ENCODE measurements around the gene PRR23E.

PRR23E gene

GRCh38 chr3:127185268-127185667 lies 7.7 kb upstream of the PRR23E start:
- DNase-seq (ENCODE audit: low spot score) = no peak

DNA sequence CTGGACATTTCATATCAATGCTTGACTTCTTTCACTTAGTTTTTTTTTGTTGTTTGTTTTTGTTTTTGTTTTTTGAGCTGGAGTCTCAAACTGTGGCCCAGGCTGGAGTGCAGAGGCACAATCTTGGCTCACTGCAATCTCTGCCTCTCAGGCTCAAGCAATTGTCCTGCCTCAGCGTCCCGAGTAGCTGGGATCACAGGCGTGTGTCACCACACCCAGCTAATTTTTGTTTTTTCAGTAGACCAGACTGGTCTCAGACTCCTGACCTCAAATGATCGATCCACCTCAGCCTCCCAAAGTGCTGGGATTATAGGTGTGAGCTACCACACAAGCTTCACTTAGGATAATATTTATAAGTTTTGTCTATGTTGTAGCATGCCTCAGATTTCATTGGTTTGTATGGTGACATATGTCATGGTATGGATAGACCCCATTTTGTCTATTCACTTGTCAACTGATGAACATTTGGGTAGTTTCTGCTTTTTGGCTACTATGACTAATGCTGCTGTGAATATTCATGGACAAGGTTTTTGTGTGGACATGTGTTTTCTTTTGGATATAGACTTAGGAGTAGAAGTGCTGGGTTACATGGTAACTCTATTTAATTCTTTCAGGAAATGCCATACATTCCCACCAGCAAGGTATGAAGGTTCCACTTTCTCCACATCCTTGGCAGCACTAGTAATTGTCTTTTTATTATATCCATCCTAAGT lies 6.8 kb upstream of the PRR23E start:
- no peak for DNase-seq (ENCODE audit: low spot score)

DNA sequence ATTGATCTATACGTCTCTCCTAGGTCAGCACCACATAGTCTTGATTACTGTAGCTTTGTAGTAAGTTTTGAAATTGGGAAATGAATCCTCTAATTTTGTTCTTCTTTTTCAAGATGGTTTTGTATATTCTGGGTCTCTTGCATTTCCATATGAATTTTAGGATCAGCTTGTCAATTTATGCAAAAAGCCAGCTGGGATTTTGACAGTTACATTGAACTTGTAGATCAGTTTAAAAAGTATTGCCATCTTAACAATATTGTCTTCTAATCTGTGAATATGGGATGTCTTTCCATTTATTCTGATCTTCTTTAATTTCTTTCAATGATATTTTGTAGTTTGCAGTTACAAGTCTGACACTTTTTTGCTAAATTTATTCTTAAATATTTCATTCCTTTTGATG lies 5.6 kb upstream of the PRR23E start:
- no peak for DNase-seq (ENCODE audit: low spot score)

DNA sequence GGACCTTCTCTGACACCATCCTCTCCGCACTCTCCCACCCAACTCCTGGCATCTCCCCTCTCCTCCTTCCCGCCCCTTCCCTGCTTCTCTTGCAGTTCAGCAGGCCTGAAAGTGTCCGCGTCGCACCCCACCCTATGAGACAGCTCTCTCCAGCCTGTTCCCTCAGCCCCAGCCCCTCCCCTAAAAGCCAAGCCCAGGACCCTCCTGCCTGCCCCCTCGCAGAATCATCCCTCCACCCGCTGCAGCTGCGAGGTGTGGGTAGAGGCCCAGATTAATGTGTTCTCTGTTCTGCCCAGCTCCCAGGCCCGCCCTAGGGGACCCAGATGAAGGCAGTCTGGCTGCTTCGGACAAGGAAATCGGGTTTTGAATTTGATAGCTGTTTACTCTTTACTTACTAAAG lies 410 bp downstream of the PRR23E start:
- DNase-seq (ENCODE audit: low spot score) = no peak

GRCh38 chr3:127193775-127194174 lies 844 bp downstream of the PRR23E start:
- DNase-seq (ENCODE audit: low spot score) = no peak

- no peak for DNase-seq (ENCODE audit: low spot score)
Observed at GRCh38 chr3:127194601-127195187, 1.8 kb downstream of the PRR23E start.

DNA sequence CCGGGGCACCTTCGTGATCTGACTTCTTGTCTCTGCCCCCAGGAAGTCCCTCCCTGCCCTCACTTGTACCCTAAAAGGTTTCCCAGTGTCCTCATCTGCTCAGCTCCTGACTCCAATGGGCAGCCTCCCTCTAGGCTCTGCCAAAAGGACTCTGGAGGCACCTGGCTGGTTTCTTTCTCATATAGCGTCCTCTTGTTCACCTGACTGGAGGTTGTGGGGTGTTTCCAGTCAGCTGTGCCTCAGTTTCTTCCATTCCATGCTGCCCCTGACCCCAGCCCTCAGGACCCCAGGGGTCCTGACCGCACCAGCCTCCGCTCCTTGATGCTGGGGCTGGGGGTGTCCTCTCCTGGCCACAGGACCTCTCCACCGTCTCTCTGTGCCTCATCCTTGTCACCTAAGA lies 2.5 kb downstream of the PRR23E start:
- no peak for DNase-seq (ENCODE audit: low spot score)

- no peak for DNase-seq (ENCODE audit: low spot score)
Observed at GRCh38 chr3:127196002-127196401, 3.1 kb downstream of the PRR23E start.

DNA sequence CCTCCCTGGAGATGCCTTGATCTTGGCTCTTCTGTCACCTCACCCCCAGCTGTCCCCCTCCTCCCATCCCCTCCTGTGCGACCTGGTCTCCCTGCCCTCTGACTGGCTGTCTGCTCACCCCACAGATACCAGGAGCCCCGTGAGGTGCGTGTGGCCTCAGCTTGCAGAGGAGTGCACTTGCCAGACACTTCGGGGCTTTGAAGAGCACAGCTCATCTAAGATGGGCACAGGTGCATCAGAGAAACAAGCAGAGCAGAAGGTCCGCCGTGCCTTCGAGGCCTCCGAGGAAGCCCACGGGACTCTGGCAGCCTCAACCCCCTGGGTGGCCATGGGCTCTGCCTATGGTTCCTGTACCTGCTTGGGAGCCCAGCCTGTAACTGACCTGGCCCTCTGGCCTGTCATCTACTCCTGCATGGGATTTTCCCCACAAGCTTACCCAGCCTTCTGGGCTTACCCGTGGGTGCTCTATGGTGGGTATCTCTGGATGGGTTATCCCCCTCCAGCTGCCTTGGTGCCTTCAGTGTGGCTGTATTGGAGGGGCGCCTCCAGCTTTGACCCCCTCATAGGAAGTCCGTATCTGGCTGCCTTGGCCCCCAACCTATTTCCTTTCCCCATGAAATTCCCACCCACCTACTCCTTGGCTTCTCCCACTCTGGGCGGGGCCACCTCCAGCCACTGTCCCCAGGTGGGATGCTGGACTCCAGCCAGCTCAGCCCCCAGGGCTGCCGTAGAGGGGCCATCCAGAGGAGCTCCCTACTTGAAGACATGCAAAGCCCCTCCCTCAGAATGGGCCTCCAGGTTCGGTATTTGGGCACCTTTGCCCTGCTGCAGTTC lies 3.8 kb downstream of the PRR23E start:
- no peak for DNase-seq (ENCODE audit: low spot score)

DNA sequence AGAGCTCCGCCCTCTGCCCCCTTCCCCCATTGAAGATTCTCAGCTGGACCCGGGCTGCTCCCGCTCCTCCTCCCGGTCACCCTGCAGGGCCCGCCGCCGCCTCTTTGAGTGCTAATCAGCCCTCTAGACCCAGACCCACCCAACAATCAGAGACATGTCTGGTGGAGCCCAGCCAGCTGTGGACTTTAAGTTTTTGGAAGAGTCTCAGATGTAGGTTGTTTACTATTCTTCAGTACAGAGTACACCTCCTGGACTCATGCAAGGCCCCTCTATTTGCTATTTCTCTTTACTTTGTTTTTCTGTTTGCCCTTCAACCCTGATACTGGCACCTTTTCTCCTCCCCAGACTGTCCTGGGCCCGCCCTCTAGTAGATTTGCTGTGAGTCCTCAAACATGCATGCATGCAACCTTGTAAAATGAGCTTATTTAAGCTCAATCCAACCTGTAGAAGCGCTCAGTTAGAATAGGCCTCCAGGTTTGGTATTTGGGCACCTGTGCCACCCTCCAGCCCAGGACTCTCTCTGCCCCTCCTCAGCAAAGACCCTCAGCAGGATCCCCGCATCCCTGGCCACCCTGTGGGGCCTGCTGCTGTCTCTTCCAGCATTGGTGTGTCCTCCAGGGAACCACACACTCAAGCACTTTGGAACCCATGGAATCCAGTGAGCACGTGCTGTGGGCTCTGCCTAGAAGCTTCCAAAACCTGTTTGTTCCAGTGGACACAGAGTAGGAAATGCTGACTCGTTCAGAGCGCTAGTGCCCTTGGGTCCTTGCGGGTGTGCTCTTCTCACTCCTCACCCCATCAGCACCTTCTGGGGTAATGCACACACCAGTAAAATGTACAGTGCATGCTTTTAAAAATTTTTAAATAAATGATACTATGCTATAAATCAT lies 4.6 kb downstream of the PRR23E start:
- no peak for DNase-seq (ENCODE audit: low spot score)

GRCh38 chr3:127200086-127200691 lies 7.3 kb downstream of the PRR23E start:
- no peak for DNase-seq (ENCODE audit: low spot score)

GRCh38 chr3:127203024-127203423 lies 10.1 kb downstream of the PRR23E start:
- no peak for DNase-seq (ENCODE audit: low spot score)

- no peak for DNase-seq (ENCODE audit: low spot score)
Observed at GRCh38 chr3:127204841-127205582, 12.1 kb downstream of the PRR23E start.

DNA sequence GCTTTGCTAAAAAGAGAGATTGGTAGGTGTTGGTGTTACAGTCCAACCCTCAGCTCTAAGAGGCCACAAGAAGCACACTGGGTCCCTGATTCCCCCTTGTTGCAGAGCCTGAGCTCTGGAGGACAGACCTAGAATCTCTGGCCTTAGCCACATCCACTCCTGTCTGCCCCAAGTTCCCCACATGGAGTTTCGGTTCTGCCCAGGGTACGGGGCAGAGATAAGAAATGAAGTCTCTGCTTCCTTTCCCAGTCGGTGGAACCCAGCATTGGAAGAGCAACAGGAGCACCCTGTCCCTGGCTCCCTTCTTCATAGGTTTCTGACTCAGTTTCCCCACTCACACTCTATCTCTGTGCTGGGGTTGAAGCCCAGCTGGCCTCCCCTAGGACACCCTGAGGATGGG lies 13.2 kb downstream of the PRR23E start:
- DNase-seq (ENCODE audit: low spot score) = peak; percentile 16

DNA sequence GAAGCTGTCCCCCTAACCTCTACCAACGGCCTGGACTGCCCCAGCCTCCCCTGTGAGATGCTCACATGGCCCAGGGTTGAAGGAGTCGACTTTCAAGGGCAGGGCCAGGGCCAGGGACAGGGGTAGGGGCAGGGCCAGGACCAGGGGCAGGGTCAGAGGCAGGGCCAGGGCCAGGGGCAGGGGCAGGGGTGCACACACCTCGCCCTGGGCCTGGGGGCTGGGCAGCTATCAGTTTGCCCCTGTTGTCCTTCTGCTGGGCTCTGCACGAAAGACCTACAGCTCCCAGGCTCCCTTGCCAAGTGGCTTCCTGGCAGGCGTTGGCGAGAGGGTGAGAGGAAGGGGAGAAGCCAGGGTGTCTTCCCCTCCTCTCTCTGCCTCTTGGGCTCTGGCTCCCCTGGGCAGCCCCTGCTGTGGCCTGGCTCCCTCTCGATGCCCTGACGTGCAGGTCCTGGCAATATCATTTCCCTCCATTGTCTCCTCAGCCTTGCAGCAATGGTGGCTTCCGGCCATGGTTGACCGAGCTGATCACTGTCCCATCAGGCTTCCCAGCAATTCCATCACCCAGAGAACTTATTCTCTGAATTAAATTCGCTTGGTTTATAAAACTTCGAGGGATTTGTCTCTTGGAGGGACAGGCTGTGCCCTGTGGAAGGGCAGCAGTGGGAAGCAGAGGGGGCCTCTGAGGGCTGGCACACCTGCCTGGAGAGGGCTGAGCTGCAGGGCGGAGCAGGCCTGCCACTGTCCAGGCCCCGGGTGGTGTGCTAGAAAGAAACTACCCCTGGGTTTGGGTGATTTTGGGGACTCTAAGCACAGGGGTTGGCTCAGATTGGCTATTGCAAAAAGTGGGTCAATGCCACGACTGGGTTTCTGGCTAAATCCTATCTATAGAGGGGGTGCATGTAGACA lies 13.9 kb downstream of the PRR23E start:
- DNase-seq (ENCODE audit: low spot score) = no peak

GRCh38 chr3:127207727-127208482 lies 15.0 kb downstream of the PRR23E start:
- DNase-seq (ENCODE audit: low spot score) = no peak

- no peak for DNase-seq (ENCODE audit: low spot score)
Observed at GRCh38 chr3:127208483-127209100, 15.7 kb downstream of the PRR23E start.

- no peak for DNase-seq (ENCODE audit: low spot score)
Observed at GRCh38 chr3:127209155-127209839, 16.4 kb downstream of the PRR23E start.

Data from globus pallidus (tissue), 1 donor.